ENCODE data around the gene SEC23B.

- TF ChIP-seq CTCF (IDR thresholded peaks at IDR 0.05) = no peak
- TF ChIP-seq POLR2A (IDR thresholded peaks at IDR 0.05) = no peak
Observed at GRCh38 chr20:18477821-18478220, 29.9 kb upstream of the SEC23B start.

Measured in lower leg skin (tissue), 3 donors.